PFSK-1 (cell line): ENCODE measurements around the gene KLHL26.

Source experiments
- POLR2AphosphoS5 ChIP-seq: IDR thresholded peaks from 2 replicates; pipeline ENCODE4 v1.6.1; 2012; ENCODE audit warnings: low read depth, mild to moderate bottlenecking, control low read depth, low read length, moderate library complexity
- REST ChIP-seq, 2 experiments: IDR thresholded peaks; 2 replicates each; pipeline versions ENCODE4 v1.6.1 to v1.8.0; 2011 to 2012; ENCODE audit warnings: low read depth in 2 of 2, low read length in 2 of 2, control low read depth in 1 of 2, inconsistent platforms in 1 of 2, mild to moderate bottlenecking in 1 of 2, moderate library complexity in 1 of 2; ENCODE audit not compliant: insufficient read depth in 1 of 2
- SIN3A ChIP-seq: IDR thresholded peaks from 2 replicates; pipeline ENCODE4 v1.6.1; 2012; ENCODE audit warnings: mild to moderate bottlenecking, low read length, moderate library complexity, borderline replicate concordance; ENCODE audit not compliant: insufficient read depth
- TAF1 ChIP-seq: IDR thresholded peaks from 2 replicates; pipeline ENCODE4 v1.6.1; 2012; ENCODE audit warnings: low read length, control low read depth, borderline replicate concordance; ENCODE audit not compliant: insufficient read depth

GRCh38 chr19:18719541-18719940 lies 82.7 kb downstream of the KLHL26 start:
- TF ChIP-seq POLR2AphosphoS5 (no peak), REST (IDR thresholded peaks at IDR 0.05; ENCODE audit: insufficient read depth in 1 of 2, low read depth in 2 of 2, low read length in 2 of 2) (no peak), SIN3A (no peak), TAF1 (no peak)
